Calu3 (cell line): Measurements from ENCODE around the gene FHL3. TPM values are rescaled to one million over a fixed set of nuclear protein-coding genes. Genes with fewer than 3 reads are reported as not detected.

Experiments used
- BruUV-seq: library from RNA; stranded (reverse); fragments of 400-500 nt; replicated peaks from 2 replicates; lab custom pipeline; 2021; lab: Mats Ljungman, UMichigan
- CTCF ChIA-PET: fragments of 300-600 bp; sonication (Branson Sonifier 250); formaldehyde crosslinking; loops from one replicate; lab custom pipeline; 2022; ENCODE audit warnings: antibody characterized with exemption; lab: Charles Lee
- DNase-seq: peaks from one replicate; pipeline ENCODE4 v3.0.0; 2022
- H3K27ac Mint-ChIP-seq: one replicate; pipeline ENCODE4 v1.8.0; 2022; ENCODE audit warnings: mixed read lengths; ENCODE audit not compliant: unreplicated experiment
- H3K27me3 Mint-ChIP-seq: one replicate; pipeline ENCODE4 v1.8.0; 2022; ENCODE audit warnings: mixed read lengths; ENCODE audit not compliant: unreplicated experiment
- H3K36me3 Mint-ChIP-seq: one replicate; pipeline ENCODE4 v1.8.0; 2022; ENCODE audit warnings: mild to moderate bottlenecking, moderate library complexity, mixed read lengths; ENCODE audit not compliant: insufficient read depth, unreplicated experiment
- H3K4me1 Mint-ChIP-seq: one replicate; pipeline ENCODE4 v1.8.0; 2022; ENCODE audit warnings: mild to moderate bottlenecking, low read depth, mixed read lengths; ENCODE audit not compliant: unreplicated experiment
- H3K4me3 Mint-ChIP-seq: one replicate; pipeline ENCODE4 v1.8.0; 2022; ENCODE audit warnings: mild to moderate bottlenecking, low read depth, moderate library complexity, mixed read lengths; ENCODE audit not compliant: unreplicated experiment
- H3K9me3 Mint-ChIP-seq: one replicate; pipeline ENCODE4 v1.8.0; 2022; ENCODE audit warnings: low read depth, mixed read lengths; ENCODE audit not compliant: unreplicated experiment
- CTCF ChIP-seq: fragments of 200-600 bp; IDR thresholded peaks from one replicate; pipeline ENCODE4 v1.8.0; 2022; ENCODE audit warnings: antibody characterized with exemption; ENCODE audit not compliant: unreplicated experiment
- intact Hi-C: fragments of 100-400 bp; cut with micrococcal nuclease; formaldehyde crosslinking; loops from one replicate; pipeline ENCODE4 v1.10.0; 2022; ENCODE audit not compliant: unreplicated experiment
- total RNA-seq: library from RNA; stranded (reverse); gene quantifications from 2 replicates; pipeline ENCODE4 v1.2.3, GENCODE V29; 2022

The FHL3 gene
- total RNA-seq, 1 experiment from 2014 or later = 20.4 TPM

GRCh38 chr1:38046333-38046883 is 41.1 kb upstream of the FHL3 start, which contains the start of gene POU3F1:
TSS of gene POU3F1 (minus strand) at chr1:38046793. CDS start at chr1:38046743, 50 bp downstream.
- DNase-seq = no peak
- H3K27ac Mint-ChIP-seq = no peak within 1 kb of the TSS
- CTCF ChIA-PET = interaction anchor here (0.6 to 0.7 kb wide), 3 partner anchors 25 to 544 kb away, joined by 3 to 7 read pairs (median 4); no protein-coding TSS in a partner anchor
- H3K9me3 Mint-ChIP-seq = no peaks in the 10 kb centered on the region
- peaks cover 79% of the 10 kb centered on the region for H3K27me3 Mint-ChIP-seq
- peaks cover 7% of the 10 kb centered on the region for H3K36me3 Mint-ChIP-seq
- intact Hi-C loops = no loop called here
- peaks cover 2% of the 10 kb centered on the region for H3K4me1 Mint-ChIP-seq
- BruUV-seq = no TSS peak
- peak within 1 kb of the TSS; percentile 85 for H3K4me3 Mint-ChIP-seq
- TF ChIP-seq CTCF = no peak

- intact Hi-C loops = no loop called here
- DNase-seq = no peak
- CTCF ChIA-PET = no interaction called here
These were observed 40.4 kb upstream of the FHL3 start for GRCh38 chr1:38045401-38046332.

GRCh38 chr1:38044221-38045215 is 39.2 kb upstream of the FHL3 start:
- CTCF ChIA-PET = no interaction called here
- intact Hi-C loops = no loop called here
- H3K9me3 Mint-ChIP-seq = no peaks in the 10 kb centered on the region
- H3K4me3 Mint-ChIP-seq = no peak overlapping the region
- peaks cover 7% of the 10 kb centered on the region for H3K36me3 Mint-ChIP-seq
- no peak for TF ChIP-seq CTCF
- H3K27ac Mint-ChIP-seq = no peak overlapping the region
- peaks cover 79% of the 10 kb centered on the region for H3K27me3 Mint-ChIP-seq
- BruUV-seq = no TSS peak
- no peak for DNase-seq
- H3K4me1 Mint-ChIP-seq = no peaks in the 10 kb centered on the region

More at GRCh38 chr1:38045401-38046332, 40.4 kb upstream of the FHL3 start:
- peak overlapping the region; percentile 85 for H3K4me3 Mint-ChIP-seq
- no peaks in the 10 kb centered on the region for H3K9me3 Mint-ChIP-seq
- no TSS peak for BruUV-seq
- peaks cover 7% of the 10 kb centered on the region for H3K36me3 Mint-ChIP-seq
- no peak for TF ChIP-seq CTCF
- H3K27ac Mint-ChIP-seq = no peak overlapping the region
- H3K4me1 Mint-ChIP-seq = no peaks in the 10 kb centered on the region
- H3K27me3 Mint-ChIP-seq = peaks cover 79% of the 10 kb centered on the region
